Renal cortical epithelial cell (primary cell): Measurements from ENCODE around the gene PLEKHA5. TPM values are rescaled to one million over a fixed set of nuclear protein-coding genes. Genes with fewer than 3 reads are reported as not detected.
"Not testable (repeated sequence)": the region's sequence is repeated elsewhere in the genome, so short reads cannot be mapped to it uniquely, and the experiment has no call there.

Experiments used
- DNase-seq: peaks from one replicate; pipeline ENCODE4 v3.0.0-alpha.2; 2011; ENCODE audit warnings: low read depth
- total RNA-seq: library from RNA; depleted of rRNA; stranded (reverse); fragments of >200 nt; gene quantifications from 2 replicates; pipeline ENCODE4 v1.2.3, GENCODE V29; 2014

PLEKHA5 gene
- total RNA-seq, 1 donor from 2014 or later: 117 TPM

DNA sequence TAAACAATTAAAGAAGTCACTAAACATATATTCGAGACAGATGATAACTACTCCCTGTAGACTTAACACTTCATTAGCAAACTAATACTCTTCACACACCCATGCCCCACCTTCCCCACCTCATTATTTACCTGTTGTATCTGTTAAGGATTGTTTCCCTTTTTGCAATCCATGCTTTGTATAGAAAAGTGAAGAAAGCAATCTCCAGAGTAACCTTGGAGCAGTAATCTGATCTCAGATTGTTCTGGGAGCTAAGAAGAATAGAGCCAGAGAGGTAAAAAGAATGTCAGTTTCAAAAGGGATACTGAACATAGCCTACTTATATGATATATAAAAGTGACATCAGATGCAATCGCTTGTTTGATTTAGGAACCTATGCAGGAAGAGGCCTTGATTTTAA is 37.4 kb downstream of the PLEKHA5 start:
- no peak for DNase-seq

- DNase-seq: no peak
These were observed 38.2 kb downstream of the PLEKHA5 start for GRCh38 chr12:19167708-19168107.

DNA sequence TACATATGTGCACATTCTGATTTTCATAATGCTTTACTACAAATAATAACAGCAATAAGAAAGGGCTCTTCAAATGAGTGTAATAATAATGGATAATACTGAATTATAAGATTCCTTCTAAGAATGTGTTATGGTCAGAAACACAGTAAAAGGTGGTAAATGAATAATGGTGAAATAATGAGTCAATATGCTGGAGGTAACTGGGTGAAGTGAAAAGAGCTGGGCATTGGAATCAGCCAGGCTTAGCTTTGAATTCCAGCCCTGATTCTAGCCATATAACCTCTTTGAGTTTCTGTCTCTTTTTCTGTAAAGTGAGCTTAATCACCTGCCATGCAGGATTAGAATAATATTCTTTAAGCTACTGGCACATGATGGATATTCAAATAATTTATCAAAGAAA is 39.1 kb downstream of the PLEKHA5 start:
- DNase-seq: peak; percentile 63

GRCh38 chr12:19169222-19169621 is 39.7 kb downstream of the PLEKHA5 start:
- DNase-seq: no peak

GRCh38 chr12:19170286-19170685 is 40.8 kb downstream of the PLEKHA5 start:
- not testable (repeated sequence) for DNase-seq

DNA sequence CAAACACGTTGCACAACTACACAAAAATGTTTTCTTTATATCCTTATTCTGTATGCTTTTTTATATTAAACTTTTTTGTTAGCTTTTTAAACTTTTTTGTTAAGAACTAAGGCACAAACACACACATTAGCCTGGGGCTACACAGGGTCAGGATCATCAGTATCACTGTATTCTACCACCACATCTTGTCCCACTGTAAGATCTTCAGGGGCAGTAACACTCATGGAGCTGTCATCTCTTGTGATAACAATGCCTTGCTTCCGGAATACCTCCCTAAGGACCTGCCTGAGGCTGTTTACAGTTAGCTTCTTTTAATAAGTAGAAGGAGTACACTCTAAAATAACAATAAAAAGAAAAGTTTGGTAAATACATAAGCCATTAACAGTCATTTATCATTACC is 42.2 kb downstream of the PLEKHA5 start:
- DNase-seq: no peak

- no peak for DNase-seq
These were observed 48.2 kb downstream of the PLEKHA5 start for GRCh38 chr12:19177754-19178153.

DNA sequence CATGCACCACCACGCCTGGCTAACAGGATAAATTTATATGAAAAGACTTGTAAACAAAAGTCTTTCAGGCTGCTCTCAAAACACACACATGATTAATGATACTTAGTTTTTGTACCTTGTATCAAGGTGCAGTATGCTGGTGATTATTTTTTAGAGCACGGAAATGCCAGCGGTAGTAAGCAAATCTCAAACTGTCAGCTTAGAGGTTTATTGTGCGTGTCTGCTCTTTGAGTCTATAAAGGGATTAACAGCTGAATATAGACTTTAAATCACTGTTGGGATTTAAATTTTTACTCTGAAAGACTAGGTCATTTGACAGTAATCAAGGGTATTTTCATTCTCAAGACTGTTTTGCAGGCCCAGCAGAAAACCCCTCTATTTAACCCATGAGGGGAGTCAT is 50.5 kb downstream of the PLEKHA5 start:
- DNase-seq: no peak

DNA sequence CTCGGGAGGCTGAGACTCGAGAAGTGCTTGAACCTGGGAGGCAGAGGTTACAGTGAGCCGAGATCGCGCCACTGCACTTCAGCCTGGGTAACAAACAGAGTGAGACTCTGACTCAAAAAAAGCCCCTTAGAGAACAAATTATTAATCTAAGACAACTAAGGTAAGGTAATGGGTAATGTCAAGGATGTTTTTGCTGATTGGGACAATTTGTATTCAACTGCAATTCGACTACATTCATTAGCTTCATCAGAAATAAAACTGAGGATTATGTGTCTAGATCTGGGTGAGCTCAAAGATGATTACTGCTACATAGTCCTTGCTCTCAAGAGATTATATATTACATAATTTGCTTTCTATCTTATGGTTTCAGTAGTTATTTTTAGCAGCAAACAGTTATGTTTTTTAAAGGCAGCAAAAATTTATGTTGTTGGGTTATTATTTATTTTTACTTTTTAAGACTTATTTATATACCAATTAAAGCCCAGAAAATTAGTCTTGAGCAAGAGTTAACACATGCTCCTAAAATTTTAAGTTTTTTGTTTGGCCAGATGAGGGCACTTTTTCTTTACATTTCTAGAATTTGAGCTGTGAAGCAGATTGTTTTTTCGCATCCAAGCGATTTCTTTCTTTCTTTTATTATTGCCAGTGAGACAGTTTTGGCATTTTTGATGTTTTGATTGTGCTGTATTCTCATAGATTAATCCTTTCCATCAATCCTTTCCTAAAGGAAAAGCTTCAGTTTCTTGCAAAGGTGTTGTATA is 52.3 kb downstream of the PLEKHA5 start:
- DNase-seq: no peak

DNA sequence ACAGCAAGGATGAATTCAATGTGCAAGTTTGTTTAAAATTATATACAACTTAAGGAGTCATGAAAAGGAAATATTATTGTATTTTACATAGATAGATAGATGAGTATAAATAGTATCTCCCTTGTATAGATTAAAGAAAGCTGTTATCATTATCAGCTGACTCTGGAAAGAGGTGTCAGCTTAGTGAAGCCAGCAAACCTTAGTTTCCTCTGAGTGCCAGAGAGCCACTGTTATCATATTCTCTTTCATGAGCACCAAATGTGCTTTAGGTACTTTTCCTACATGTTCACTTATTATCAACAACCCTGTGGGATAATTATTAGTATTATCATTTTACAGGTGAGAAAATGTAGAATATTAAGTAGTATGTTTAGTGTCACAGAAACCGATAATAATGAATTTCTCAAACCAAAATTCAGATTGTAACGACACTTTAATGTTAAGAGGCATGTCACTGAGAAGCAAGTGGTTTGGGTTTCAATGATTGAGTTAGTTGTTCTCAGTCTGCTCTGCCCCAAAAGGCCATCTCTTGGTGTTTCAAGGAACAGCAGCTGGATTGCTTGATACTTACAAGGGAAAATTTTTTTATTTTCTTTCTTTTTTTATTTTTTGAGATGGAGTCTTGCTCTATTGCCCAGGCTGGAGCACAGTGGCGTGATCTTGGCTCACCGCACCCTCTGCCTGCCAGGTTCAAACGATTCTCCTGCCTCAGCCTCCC is 53.7 kb downstream of the PLEKHA5 start:
- DNase-seq: no peak

DNA sequence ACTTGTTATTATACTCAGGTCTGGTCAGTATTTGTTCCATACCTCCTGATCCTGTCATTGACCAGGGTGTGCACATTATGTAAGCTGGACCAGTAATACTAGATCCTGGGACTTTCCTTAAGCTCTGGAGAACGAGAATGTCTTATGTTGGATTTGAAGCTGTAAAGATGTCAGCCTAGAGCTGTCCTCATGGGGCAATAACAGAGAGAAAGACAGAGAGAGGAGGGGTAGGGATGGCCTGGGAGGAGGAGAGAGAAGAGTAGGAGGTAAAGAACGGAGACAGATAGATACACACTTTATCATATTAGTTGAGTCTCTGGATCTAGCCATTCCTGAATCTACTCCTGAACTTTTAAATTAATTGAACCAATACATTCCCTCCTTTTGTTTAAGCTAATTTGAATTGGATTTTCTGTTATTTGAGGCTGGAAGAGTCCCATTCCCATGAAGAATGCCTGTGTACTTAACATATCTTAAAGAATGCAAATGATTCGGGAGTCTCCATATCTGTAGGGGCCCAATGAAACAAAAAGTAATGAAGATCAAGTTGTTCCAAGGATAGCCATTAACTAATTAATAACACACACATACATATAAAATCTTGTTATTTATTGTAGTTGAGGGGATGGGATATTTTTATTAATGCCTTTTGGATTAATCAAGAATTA is 55.9 kb downstream of the PLEKHA5 start:
- DNase-seq: no peak

DNA sequence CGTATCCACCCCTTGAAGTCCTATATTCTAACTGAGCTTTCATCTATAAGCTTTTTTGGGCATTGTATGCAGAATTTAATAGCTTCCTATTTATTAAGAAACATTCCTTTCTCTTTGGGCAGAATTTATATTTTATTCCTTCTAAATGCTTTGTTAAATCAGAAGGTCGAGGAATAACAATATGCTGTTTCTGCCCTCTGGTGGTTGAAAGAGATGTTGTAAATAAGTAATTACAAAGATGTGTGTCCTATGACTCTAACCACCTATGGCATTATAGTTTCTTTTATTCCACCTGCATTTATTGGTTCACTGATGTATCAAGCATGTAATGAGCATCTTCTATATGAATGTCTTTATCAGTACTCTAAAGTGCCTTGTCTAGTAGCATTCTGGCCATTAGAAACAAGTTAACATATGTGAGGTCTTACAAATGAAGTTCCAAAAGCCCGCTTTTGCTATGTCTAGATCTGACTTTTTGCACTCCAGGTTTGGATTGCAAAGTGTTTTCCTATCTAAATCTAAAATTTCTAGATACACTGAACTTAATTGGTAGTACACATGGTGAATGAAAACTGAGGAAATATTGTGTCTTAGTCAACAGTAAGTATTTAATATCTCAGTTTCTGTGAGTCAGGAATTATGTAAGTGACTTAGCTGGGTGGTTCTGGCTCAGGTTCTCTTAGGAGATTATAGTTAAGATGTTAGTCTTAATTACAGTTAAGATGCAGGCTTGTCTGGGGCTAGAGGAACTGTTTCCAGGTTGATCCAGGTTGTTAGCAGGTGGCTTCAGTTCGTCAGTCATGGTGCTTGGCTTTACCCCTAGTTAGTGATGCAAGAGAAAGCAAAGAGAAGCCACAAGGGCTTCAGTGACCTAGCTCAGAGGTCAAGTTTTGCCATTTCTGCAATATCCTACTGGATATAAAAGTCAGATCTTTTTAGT is 57.5 kb downstream of the PLEKHA5 start:
- DNase-seq: peak; percentile 74

- no peak for DNase-seq
These were observed 60.0 kb downstream of the PLEKHA5 start for GRCh38 chr12:19189522-19189921.

DNA sequence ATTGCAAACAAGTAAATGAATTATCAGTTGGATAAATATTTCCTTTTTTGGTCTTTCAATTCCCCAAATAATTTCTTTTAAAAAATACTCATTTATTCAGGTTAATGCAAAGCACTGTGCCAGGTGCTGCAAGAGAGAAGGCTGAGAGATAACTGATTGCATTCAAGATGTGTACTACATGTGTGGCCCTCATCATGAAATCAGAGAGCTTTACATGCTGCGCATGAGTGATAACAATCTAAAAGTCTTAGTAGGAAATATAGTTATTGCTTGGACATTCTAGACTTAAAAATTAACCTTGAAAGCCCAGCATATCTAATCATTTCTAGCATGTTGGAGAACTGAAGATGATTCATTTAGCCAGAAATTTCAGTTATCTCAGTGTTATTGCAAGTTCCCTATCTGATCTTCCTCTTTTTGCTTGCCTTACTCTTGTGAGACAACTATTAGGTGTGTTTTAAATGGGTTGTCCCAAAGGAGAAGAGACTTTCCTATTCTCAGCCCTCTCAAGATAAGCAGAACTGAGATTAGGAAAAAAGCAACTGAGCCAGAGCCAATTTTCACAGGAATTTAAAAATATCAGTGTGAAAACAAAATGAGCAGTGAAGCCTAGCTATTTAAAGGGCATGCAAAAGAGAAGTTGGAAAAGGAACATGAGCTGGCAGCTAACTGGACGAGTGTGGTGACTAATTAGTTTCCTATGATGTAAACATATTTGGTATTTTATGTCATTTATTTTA is 60.9 kb downstream of the PLEKHA5 start:
- peak; percentile 70 for DNase-seq

DNA sequence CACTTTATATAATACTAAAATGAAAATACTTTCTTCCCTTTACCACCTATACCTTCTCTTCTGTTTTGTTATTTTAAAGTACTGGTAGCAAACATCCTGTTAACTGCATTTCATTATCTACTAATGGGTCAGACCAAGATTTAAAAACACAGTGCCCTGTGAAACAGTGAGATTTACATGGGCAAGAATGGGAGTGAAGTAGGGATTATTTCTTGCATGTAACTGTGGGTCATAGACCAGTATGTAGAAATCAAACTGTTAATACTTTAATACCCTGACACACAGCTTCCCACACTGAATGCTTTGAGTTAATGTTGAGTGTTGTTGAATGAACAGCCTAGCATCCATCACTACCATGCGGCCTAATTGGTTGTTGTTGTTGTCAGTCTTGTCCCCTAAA is 61.6 kb downstream of the PLEKHA5 start:
- no peak for DNase-seq

DNA sequence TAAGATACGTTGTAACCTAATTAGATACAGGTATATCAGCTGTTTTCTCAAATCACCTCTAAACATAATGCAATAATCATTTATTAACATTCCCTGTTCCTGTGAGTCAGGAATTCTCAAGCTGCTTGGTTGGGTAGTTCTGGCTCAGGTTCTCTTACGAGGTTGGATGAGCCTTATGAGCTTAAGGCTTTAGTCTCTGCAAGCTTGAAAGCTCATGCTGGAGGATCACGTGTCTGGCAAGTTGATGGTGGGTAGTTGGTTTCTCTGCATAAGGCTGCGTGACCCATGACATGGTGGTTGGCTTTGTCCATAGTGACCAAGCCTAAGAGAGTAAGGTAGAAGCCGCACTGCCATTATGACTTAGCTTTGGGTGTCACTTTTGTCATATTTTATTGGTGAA is 62.0 kb downstream of the PLEKHA5 start:
- peak; percentile 98 for DNase-seq

GRCh38 chr12:19192710-19193109 is 63.2 kb downstream of the PLEKHA5 start:
- DNase-seq: no peak

DNA sequence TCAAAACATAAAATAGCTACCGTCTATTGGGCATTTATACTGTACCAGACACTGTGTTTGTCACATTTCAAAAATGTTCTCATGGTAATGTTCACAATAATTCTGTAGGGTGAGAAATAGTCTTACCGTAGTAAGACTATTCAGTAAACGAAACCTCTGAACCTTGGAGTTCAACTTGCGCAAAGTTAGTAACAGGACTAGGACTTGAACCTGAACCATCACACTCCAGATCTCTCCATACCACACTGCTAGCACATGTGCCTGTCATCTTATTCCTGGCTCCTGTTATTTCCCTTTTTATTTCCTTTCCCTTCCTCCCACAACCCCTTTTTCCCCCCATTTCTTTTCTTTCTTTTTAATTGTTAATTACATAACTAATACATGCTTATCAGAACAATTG is 65.4 kb downstream of the PLEKHA5 start:
- no peak for DNase-seq

- DNase-seq: peak; percentile 47
These were observed 67.6 kb downstream of the PLEKHA5 start for GRCh38 chr12:19196959-19197630.

GRCh38 chr12:19198272-19198671 is 68.7 kb downstream of the PLEKHA5 start:
- peak; percentile 87 for DNase-seq
